ENCODE data around the gene FOXA1. TPM values are rescaled to one million over a fixed set of nuclear protein-coding genes. Genes with fewer than 3 reads are reported as not detected.

FOXA1 gene
- total RNA-seq (2014; rRNA removed; shearing (Covaris generic)), result 0.05 TPM in 1 of 2 replicates, not detected in the other
- polyA plus RNA-seq (2015; cell fraction: cytosol; rRNA removed), result 0.05 and 0.89 TPM in 2 replicates
- polyA plus RNA-seq (2015; cell fraction: nucleus; rRNA removed), result 0.20 TPM in 1 of 2 replicates, not detected in the other

GRCh38 chr14:37594971-37595808 is at the start of gene FOXA1, which contains the start of gene TTC6:
FOXA1 (minus strand) TSS chr14:37595249; CDS start chr14:37594972, 277 bp downstream.
TTC6 (plus strand) TSS chr14:37595629; CDS start chr14:37622065, 26,436 bp downstream.
- DNase-seq (ENCODE audit: low read depth, low spot score), result peak; percentile 30
- in situ Hi-C loops (cut with HindIII; ENCODE audit: low pct_unique_long_range_greater_than_20kb, low sequenced_read_pairs), result no loop called here

GRCh38 chr14:37643701-37644100 is 48.7 kb upstream of the FOXA1 start:
- in situ Hi-C loops (cut with HindIII; ENCODE audit: low pct_unique_long_range_greater_than_20kb, low sequenced_read_pairs), result no loop called here
- DNase-seq (ENCODE audit: low read depth, low spot score), result no peak

GRCh38 chr14:37642125-37642524 is 47.1 kb upstream of the FOXA1 start:
- DNase-seq (ENCODE audit: low read depth, low spot score), result no peak
- in situ Hi-C loops (cut with HindIII; ENCODE audit: low pct_unique_long_range_greater_than_20kb, low sequenced_read_pairs), result no loop called here

GRCh38 chr14:37641117-37641516 is 46.1 kb upstream of the FOXA1 start:
- in situ Hi-C loops (cut with HindIII; ENCODE audit: low pct_unique_long_range_greater_than_20kb, low sequenced_read_pairs), result no loop called here
- DNase-seq (ENCODE audit: low read depth, low spot score), result no peak

- DNase-seq (ENCODE audit: low read depth, low spot score), result no peak
- in situ Hi-C loops (cut with HindIII; ENCODE audit: low pct_unique_long_range_greater_than_20kb, low sequenced_read_pairs), result no loop called here
Measured at GRCh38 chr14:37638599-37638998, 43.5 kb upstream of the FOXA1 start.

GRCh38 chr14:37637341-37637740 is 42.3 kb upstream of the FOXA1 start:
- no peak for DNase-seq (ENCODE audit: low read depth, low spot score)
- in situ Hi-C loops (cut with HindIII; ENCODE audit: low pct_unique_long_range_greater_than_20kb, low sequenced_read_pairs), result no loop called here

GRCh38 chr14:37625597-37626595 is 30.8 kb upstream of the FOXA1 start:
- no peak for DNase-seq (ENCODE audit: low read depth, low spot score)
- in situ Hi-C loops (cut with HindIII; ENCODE audit: low pct_unique_long_range_greater_than_20kb, low sequenced_read_pairs), result no loop called here

GRCh38 chr14:37623971-37624370 is 28.9 kb upstream of the FOXA1 start:
- DNase-seq (ENCODE audit: low read depth, low spot score), result no peak
- in situ Hi-C loops (cut with HindIII; ENCODE audit: low pct_unique_long_range_greater_than_20kb, low sequenced_read_pairs), result no loop called here

- DNase-seq (ENCODE audit: low read depth, low spot score), result no peak
Measured at GRCh38 chr14:37623426-37623951, 28.4 kb upstream of the FOXA1 start.

GRCh38 chr14:37622231-37622923 is 27.3 kb upstream of the FOXA1 start:
- in situ Hi-C loops (cut with HindIII; ENCODE audit: low pct_unique_long_range_greater_than_20kb, low sequenced_read_pairs), result no loop called here
- no peak for DNase-seq (ENCODE audit: low read depth, low spot score)

More at GRCh38 chr14:37623426-37623951, 28.4 kb upstream of the FOXA1 start:
- in situ Hi-C loops (cut with HindIII; ENCODE audit: low pct_unique_long_range_greater_than_20kb, low sequenced_read_pairs), result no loop called here

GRCh38 chr14:37620856-37621255 is 25.8 kb upstream of the FOXA1 start:
- in situ Hi-C loops (cut with HindIII; ENCODE audit: low pct_unique_long_range_greater_than_20kb, low sequenced_read_pairs), result no loop called here
- no peak for DNase-seq (ENCODE audit: low read depth, low spot score)

- in situ Hi-C loops (cut with HindIII; ENCODE audit: low pct_unique_long_range_greater_than_20kb, low sequenced_read_pairs), result no loop called here
Measured at GRCh38 chr14:37618498-37619028, 23.5 kb upstream of the FOXA1 start.

GRCh38 chr14:37617864-37618365 is 22.9 kb upstream of the FOXA1 start:
- in situ Hi-C loops (cut with HindIII; ENCODE audit: low pct_unique_long_range_greater_than_20kb, low sequenced_read_pairs), result no loop called here
- no peak for DNase-seq (ENCODE audit: low read depth, low spot score)

More at GRCh38 chr14:37618498-37619028, 23.5 kb upstream of the FOXA1 start:
- peak; percentile 8 for DNase-seq (ENCODE audit: low read depth, low spot score)

GRCh38 chr14:37616853-37617252 is 21.8 kb upstream of the FOXA1 start:
- in situ Hi-C loops (cut with HindIII; ENCODE audit: low pct_unique_long_range_greater_than_20kb, low sequenced_read_pairs), result no loop called here
- no peak for DNase-seq (ENCODE audit: low read depth, low spot score)

- no peak for DNase-seq (ENCODE audit: low read depth, low spot score)
Measured at GRCh38 chr14:37615582-37616289, 20.7 kb upstream of the FOXA1 start.

GRCh38 chr14:37610945-37611523 is 16.0 kb upstream of the FOXA1 start:
- in situ Hi-C loops (cut with HindIII; ENCODE audit: low pct_unique_long_range_greater_than_20kb, low sequenced_read_pairs), result no loop called here

More at GRCh38 chr14:37615582-37616289, 20.7 kb upstream of the FOXA1 start:
- in situ Hi-C loops (cut with HindIII; ENCODE audit: low pct_unique_long_range_greater_than_20kb, low sequenced_read_pairs), result no loop called here

More at GRCh38 chr14:37610945-37611523, 16.0 kb upstream of the FOXA1 start:
- DNase-seq (ENCODE audit: low read depth, low spot score), result no peak

Data from SK-MEL-5 (cell line).